ENCODE data around the gene RHBDD2. TPM values are rescaled to one million over a fixed set of nuclear protein-coding genes. Genes with fewer than 3 reads are reported as not detected.

RHBDD2 gene
- total and polyA plus RNA-seq, 2 donors (not counting 1 experiment from before 2014, with no cell fraction given), result 31.6 to 44.3 TPM

GRCh38 chr7:75922966-75923603 is 44.3 kb downstream of the RHBDD2 start:
- Histone ChIP-seq H3K27me3 (replicated peaks in 1 of 4; ENCODE audit: control extremely low read depth in 1 of 4, control insufficient read depth in 3 of 4, insufficient read depth in 4 of 4, low read length in 3 of 4) (no peaks in the 10 kb centered on the region), H3K4me1 (ENCODE audit: control insufficient read depth in 2 of 2, insufficient read depth in 2 of 2, low read length in 2 of 2) (peaks cover 0 to 4% of the 10 kb centered on the region in 2 donors), H4K20me1 (ENCODE audit: control insufficient read depth, insufficient read depth, low read length, poor library complexity, severe bottlenecking) (peaks cover 27% of the 10 kb centered on the region), H2AFZ (ENCODE audit: insufficient read depth, low read depth, low read length, poor library complexity, severe bottlenecking) (no peak overlapping the region), H3K4me2 (replicated peaks; ENCODE audit: low read depth, low read length, poor library complexity, severe bottlenecking) (no peak overlapping the region), H3K27ac (ENCODE audit: low read length in 2 of 2) (no peak overlapping the region), H3K79me2 (ENCODE audit: control insufficient read depth, insufficient read depth, low read length) (peaks cover 70% of the 10 kb centered on the region), H3K9ac (ENCODE audit: low read length) (no peak overlapping the region), H3K4me3 (ENCODE audit: control extremely low read depth in 1 of 5, extremely low read depth in 1 of 5, insufficient read depth in 1 of 5, low read depth in 2 of 5, low read length in 4 of 5) (no peak overlapping the region), H3K36me3 (replicated peaks in 1 of 2; ENCODE audit: control extremely low read depth in 1 of 2, control insufficient read depth in 1 of 2, extremely low read depth in 1 of 2, insufficient read depth in 2 of 2, low read length in 1 of 2) (no peaks in the 10 kb centered on the region), H3K9me3 (ENCODE audit: control extremely low read depth in 1 of 3, control insufficient read depth in 2 of 3, insufficient read depth in 1 of 3, low read length in 2 of 3) (no peaks in the 10 kb centered on the region)
- WGBS (ENCODE audit: insufficient coverage), result 62% methylated on average over 3 of the region's 9 CpGs
- Mint-ChIP-seq H3K27me3 (no peaks in the 10 kb centered on the region), H3K4me1 (peaks cover 27% of the 10 kb centered on the region), H3K27ac (no peak overlapping the region), H3K4me3 (no peak overlapping the region), H3K9me3 (ENCODE audit: insufficient read depth) (no peaks in the 10 kb centered on the region)
- no peak for DNase-seq
- intact Hi-C loops (cut with micrococcal nuclease), result no loop called here
- POLR2A ChIA-PET, result no interaction called here
- TF ChIP-seq CTCF (IDR thresholded peaks at IDR 0.05) (no peak), EZH2 (IDR thresholded peaks at IDR 0.05; ENCODE audit: borderline replicate concordance, insufficient read depth, low read depth, low read length, poor library complexity, severe bottlenecking) (no peak)
- no peak for ATAC-seq (ENCODE audit: low read depth)
- CTCF ChIA-PET, result interaction anchor here (1.9 kb wide), 1 partner anchor 8 kb away, joined by 4 read pairs; the partner anchor contains the start of gene POR

- ATAC-seq (ENCODE audit: low read depth) (no peak), DNase-seq (no peak)
- WGBS (ENCODE audit: insufficient coverage), result no CpG with 5 or more reads among the region's 2 CpGs
- H3K9me3 Mint-ChIP-seq (ENCODE audit: insufficient read depth), result no peaks in the 10 kb centered on the region
- H3K4me3 ChIP-seq (ENCODE audit: control extremely low read depth in 1 of 5, extremely low read depth in 1 of 5, insufficient read depth in 1 of 5, low read depth in 2 of 5, low read length in 4 of 5), result no peak overlapping the region
- H3K27ac ChIP-seq (ENCODE audit: low read length in 2 of 2), result no peak overlapping the region
- ChIA-PET CTCF (no interaction called here), POLR2A (no interaction called here)
- H3K4me1 ChIP-seq (ENCODE audit: control insufficient read depth in 2 of 2, insufficient read depth in 2 of 2, low read length in 2 of 2), result peaks cover 8 to 11% of the 10 kb centered on the region in 2 donors
- no peak overlapping the region for H3K4me3 Mint-ChIP-seq
- H3K36me3 ChIP-seq (replicated peaks in 1 of 2; ENCODE audit: control extremely low read depth in 1 of 2, control insufficient read depth in 1 of 2, extremely low read depth in 1 of 2, insufficient read depth in 2 of 2, low read length in 1 of 2), result no peaks in the 10 kb centered on the region
- no peak overlapping the region for H3K4me2 ChIP-seq (replicated peaks; ENCODE audit: low read depth, low read length, poor library complexity, severe bottlenecking)
- H3K27ac Mint-ChIP-seq, result no peak overlapping the region
- intact Hi-C loops (cut with micrococcal nuclease), result no loop called here
- H4K20me1 ChIP-seq (ENCODE audit: control insufficient read depth, insufficient read depth, low read length, poor library complexity, severe bottlenecking), result peaks cover 37% of the 10 kb centered on the region
- no peak overlapping the region for H2AFZ ChIP-seq (ENCODE audit: insufficient read depth, low read depth, low read length, poor library complexity, severe bottlenecking)
- TF ChIP-seq CTCF (IDR thresholded peaks at IDR 0.05) (no peak), EZH2 (IDR thresholded peaks at IDR 0.05; ENCODE audit: borderline replicate concordance, insufficient read depth, low read depth, low read length, poor library complexity, severe bottlenecking) (no peak)
- no peak overlapping the region for H3K9ac ChIP-seq (ENCODE audit: low read length)
- no peaks in the 10 kb centered on the region for H3K27me3 Mint-ChIP-seq
- H3K9me3 ChIP-seq (ENCODE audit: control extremely low read depth in 1 of 3, control insufficient read depth in 2 of 3, insufficient read depth in 1 of 3, low read length in 2 of 3), result no peaks in the 10 kb centered on the region
- peaks cover 70% of the 10 kb centered on the region for H3K79me2 ChIP-seq (ENCODE audit: control insufficient read depth, insufficient read depth, low read length)
- peaks cover 28% of the 10 kb centered on the region for H3K4me1 Mint-ChIP-seq
- no peaks in the 10 kb centered on the region for H3K27me3 ChIP-seq (replicated peaks in 1 of 4; ENCODE audit: control extremely low read depth in 1 of 4, control insufficient read depth in 3 of 4, insufficient read depth in 4 of 4, low read length in 3 of 4)
Measured at GRCh38 chr7:75924256-75924655, 45.4 kb downstream of the RHBDD2 start.
